ENCODE results near the gene MEI1.

MEI1 gene

DNA sequence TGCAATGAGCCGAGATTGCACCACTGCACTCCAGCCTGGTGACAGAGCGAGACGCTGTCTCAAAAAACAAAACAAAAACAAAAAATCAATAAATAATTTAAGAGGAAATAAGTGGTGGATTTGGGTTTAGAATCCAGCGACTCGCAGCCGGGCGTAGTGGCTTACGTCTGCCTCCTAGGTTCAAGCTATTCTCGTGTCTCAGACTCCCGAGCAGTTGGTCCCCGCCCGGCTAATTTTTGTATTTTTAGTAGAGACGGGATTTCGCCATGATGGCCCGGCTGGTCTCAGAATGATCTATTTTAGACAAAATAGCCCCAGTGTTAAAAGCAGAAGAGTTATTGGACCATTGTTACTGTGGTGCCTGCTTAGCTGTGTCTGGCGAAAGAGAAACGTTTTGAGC lies 40.4 kb upstream of the MEI1 start:
- Histone ChIP-seq H3K9me2 (replicated peaks; ENCODE audit: insufficient read depth, low read length) (no peaks in the 10 kb centered on the region), H3K36me3 (replicated peaks; ENCODE audit: insufficient read depth, low read length) (peaks cover 23% of the 10 kb centered on the region), H3K79me2 (ENCODE audit: low read length) (peaks cover 38% of the 10 kb centered on the region), H3K4me3 (ENCODE audit: low read length) (no peak overlapping the region), H3K4me1 (ENCODE audit: low read length) (peaks cover 13% of the 10 kb centered on the region), H3F3A (ENCODE audit: insufficient read depth, low read length) (peaks cover 21% of the 10 kb centered on the region), H3K9me3 (replicated peaks; ENCODE audit: insufficient read depth, low read length) (no peaks in the 10 kb centered on the region), H2AFZ (ENCODE audit: low read length) (no peak overlapping the region), H3K4me2 (ENCODE audit: low read depth, low read length) (no peak overlapping the region), H3K27ac (ENCODE audit: low read length) (no peak overlapping the region), H4K20me1 (ENCODE audit: insufficient read depth, low read length) (no peaks in the 10 kb centered on the region), H3K27me3 (replicated peaks; ENCODE audit: insufficient read depth, low read length) (no peaks in the 10 kb centered on the region), H3K9ac (ENCODE audit: low read length) (no peak overlapping the region)
- TF ChIP-seq, protein P1, sequence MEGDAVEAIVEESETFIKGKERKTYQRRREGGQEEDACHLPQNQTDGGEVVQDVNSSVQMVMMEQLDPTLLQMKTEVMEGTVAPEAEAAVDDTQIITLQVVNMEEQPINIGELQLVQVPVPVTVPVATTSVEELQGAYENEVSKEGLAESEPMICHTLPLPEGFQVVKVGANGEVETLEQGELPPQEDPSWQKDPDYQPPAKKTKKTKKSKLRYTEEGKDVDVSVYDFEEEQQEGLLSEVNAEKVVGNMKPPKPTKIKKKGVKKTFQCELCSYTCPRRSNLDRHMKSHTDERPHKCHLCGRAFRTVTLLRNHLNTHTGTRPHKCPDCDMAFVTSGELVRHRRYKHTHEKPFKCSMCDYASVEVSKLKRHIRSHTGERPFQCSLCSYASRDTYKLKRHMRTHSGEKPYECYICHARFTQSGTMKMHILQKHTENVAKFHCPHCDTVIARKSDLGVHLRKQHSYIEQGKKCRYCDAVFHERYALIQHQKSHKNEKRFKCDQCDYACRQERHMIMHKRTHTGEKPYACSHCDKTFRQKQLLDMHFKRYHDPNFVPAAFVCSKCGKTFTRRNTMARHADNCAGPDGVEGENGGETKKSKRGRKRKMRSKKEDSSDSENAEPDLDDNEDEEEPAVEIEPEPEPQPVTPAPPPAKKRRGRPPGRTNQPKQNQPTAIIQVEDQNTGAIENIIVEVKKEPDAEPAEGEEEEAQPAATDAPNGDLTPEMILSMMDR (IDR thresholded peaks at IDR 0.05; ENCODE audit: low read length) = no peak
- no peak for TF ChIP-seq EZH2 (optimal IDR thresholded peaks at IDR 0.05; ENCODE audit: low read depth, low read length)
- TF ChIP-seq EZH2phosphoT487 (IDR thresholded peaks at IDR 0.05; ENCODE audit: low read length) = no peak
- no peak for DNase-seq

DNA sequence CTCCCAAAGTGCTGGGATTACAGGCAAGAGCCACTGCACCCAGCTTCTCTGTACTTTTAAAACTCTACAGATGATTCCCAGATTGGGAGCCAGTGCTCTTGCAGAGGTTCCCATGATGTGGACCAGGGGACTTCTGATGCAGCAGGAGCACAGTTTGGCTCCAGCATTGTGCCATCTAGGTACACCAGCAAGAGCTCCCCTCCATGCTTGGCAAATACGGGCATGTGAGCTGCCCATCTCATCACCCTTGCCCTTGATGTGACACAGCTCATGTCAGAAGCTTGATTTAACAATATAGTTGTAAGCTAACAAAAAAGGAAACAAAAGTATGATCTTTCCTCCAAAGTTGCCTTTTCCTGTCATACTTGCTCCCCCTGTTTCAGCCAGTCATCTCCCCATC lies 39.4 kb upstream of the MEI1 start:
- no peak overlapping the region for H3K27ac ChIP-seq (ENCODE audit: low read length)
- TF ChIP-seq, protein P1 (IDR thresholded peaks at IDR 0.05; ENCODE audit: low read length) = no peak
- TF ChIP-seq EZH2phosphoT487 (IDR thresholded peaks at IDR 0.05; ENCODE audit: low read length) (no peak), EZH2 (optimal IDR thresholded peaks at IDR 0.05; ENCODE audit: low read depth, low read length) (no peak)
- peaks cover 22% of the 10 kb centered on the region for H3F3A ChIP-seq (ENCODE audit: insufficient read depth, low read length)
- H4K20me1 ChIP-seq (ENCODE audit: insufficient read depth, low read length) = no peaks in the 10 kb centered on the region
- H3K79me2 ChIP-seq (ENCODE audit: low read length) = peaks cover 33% of the 10 kb centered on the region
- H3K36me3 ChIP-seq (replicated peaks; ENCODE audit: insufficient read depth, low read length) = peaks cover 22% of the 10 kb centered on the region
- no peak for DNase-seq
- no peaks in the 10 kb centered on the region for H3K9me3 ChIP-seq (replicated peaks; ENCODE audit: insufficient read depth, low read length)
- no peaks in the 10 kb centered on the region for H3K9me2 ChIP-seq (replicated peaks; ENCODE audit: insufficient read depth, low read length)
- H3K9ac ChIP-seq (ENCODE audit: low read length) = no peak overlapping the region
- H3K27me3 ChIP-seq (replicated peaks; ENCODE audit: insufficient read depth, low read length) = no peaks in the 10 kb centered on the region
- no peak overlapping the region for H3K4me3 ChIP-seq (ENCODE audit: low read length)
- no peak overlapping the region for H3K4me2 ChIP-seq (ENCODE audit: low read depth, low read length)
- no peak overlapping the region for H2AFZ ChIP-seq (ENCODE audit: low read length)
- peaks cover 2% of the 10 kb centered on the region; the same call in 1 of the 2 replicates for H3K4me1 ChIP-seq (ENCODE audit: low read length)

DNA sequence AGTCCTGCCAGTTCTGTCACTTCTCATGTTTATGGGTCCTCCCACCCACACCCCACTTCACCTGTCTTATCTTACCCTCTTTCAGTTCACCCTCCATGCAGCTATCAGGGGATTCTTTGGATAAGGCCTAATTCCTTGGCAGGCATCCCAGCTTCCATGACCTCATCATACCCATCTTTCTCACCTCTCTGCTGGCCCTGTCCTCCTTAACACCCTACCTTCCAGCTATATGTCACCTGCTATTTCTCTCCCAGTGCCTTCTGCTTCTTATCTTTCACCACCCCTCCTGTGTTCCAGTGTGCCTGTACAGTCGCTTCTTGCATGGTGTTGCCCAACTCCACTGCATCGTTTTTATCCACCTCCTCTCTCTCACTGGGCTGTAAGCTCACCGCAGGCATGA lies 38.9 kb upstream of the MEI1 start:
- Histone ChIP-seq H3K4me3 (ENCODE audit: low read length) (no peak overlapping the region), H3K27me3 (replicated peaks; ENCODE audit: insufficient read depth, low read length) (no peaks in the 10 kb centered on the region), H4K20me1 (ENCODE audit: insufficient read depth, low read length) (no peaks in the 10 kb centered on the region), H3K79me2 (ENCODE audit: low read length) (peaks cover 28% of the 10 kb centered on the region), H3K4me1 (ENCODE audit: low read length) (no peaks in the 10 kb centered on the region), H3K9me3 (replicated peaks; ENCODE audit: insufficient read depth, low read length) (no peaks in the 10 kb centered on the region), H2AFZ (ENCODE audit: low read length) (no peak overlapping the region), H3K4me2 (ENCODE audit: low read depth, low read length) (no peak overlapping the region), H3F3A (ENCODE audit: insufficient read depth, low read length) (peaks cover 25% of the 10 kb centered on the region), H3K27ac (ENCODE audit: low read length) (no peak overlapping the region), H3K9me2 (replicated peaks; ENCODE audit: insufficient read depth, low read length) (no peaks in the 10 kb centered on the region), H3K36me3 (replicated peaks; ENCODE audit: insufficient read depth, low read length) (peaks cover 19% of the 10 kb centered on the region), H3K9ac (ENCODE audit: low read length) (no peak overlapping the region)
- no peak for DNase-seq
- TF ChIP-seq EZH2 (optimal IDR thresholded peaks at IDR 0.05; ENCODE audit: low read depth, low read length) = no peak
- TF ChIP-seq EZH2phosphoT487 (IDR thresholded peaks at IDR 0.05; ENCODE audit: low read length) = no peak
- TF ChIP-seq, protein P1 (IDR thresholded peaks at IDR 0.05; ENCODE audit: low read length) = no peak
